ENCODE results near the gene TMEM37.

Gene TMEM37

GRCh38 chr2:119448427-119449141, 16.9 kb downstream of the TMEM37 start:
- H3K36me3 ChIP-seq = no peaks in the 10 kb centered on the region
- H3K4me1 ChIP-seq (ENCODE audit: control insufficient read depth in 1 of 2, insufficient read depth in 1 of 2, low read depth in 1 of 2, low read length in 1 of 2) = no peaks in the 10 kb centered on the region
- no peak overlapping the region for H3K4me3 ChIP-seq (ENCODE audit: low read depth in 1 of 2, low read length in 1 of 2)
- H3K27me3 ChIP-seq = peaks cover 33% of the 10 kb centered on the region
- no peak overlapping the region for H3K27ac ChIP-seq
- H3K9me3 ChIP-seq = no peaks in the 10 kb centered on the region
- TF ChIP-seq CTCF (IDR thresholded peaks at IDR 0.05) = no peak

GRCh38 chr2:119449521-119449920, 17.9 kb downstream of the TMEM37 start:
- Histone ChIP-seq H3K27me3 (peaks cover 43% of the 10 kb centered on the region), H3K4me3 (ENCODE audit: low read depth in 1 of 2, low read length in 1 of 2) (no peak overlapping the region), H3K27ac (no peak overlapping the region), H3K9me3 (no peaks in the 10 kb centered on the region), H3K4me1 (ENCODE audit: control insufficient read depth in 1 of 2, insufficient read depth in 1 of 2, low read depth in 1 of 2, low read length in 1 of 2) (no peaks in the 10 kb centered on the region), H3K36me3 (no peaks in the 10 kb centered on the region)
- TF ChIP-seq CTCF (IDR thresholded peaks at IDR 0.05) = no peak

GRCh38 chr2:119451336-119452050, 19.8 kb downstream of the TMEM37 start:
- Histone ChIP-seq H3K36me3 (no peaks in the 10 kb centered on the region), H3K9me3 (no peaks in the 10 kb centered on the region), H3K4me3 (ENCODE audit: low read depth in 1 of 2, low read length in 1 of 2) (no peak overlapping the region), H3K4me1 (ENCODE audit: control insufficient read depth in 1 of 2, insufficient read depth in 1 of 2, low read depth in 1 of 2, low read length in 1 of 2) (no peaks in the 10 kb centered on the region), H3K27me3 (peaks cover 55% of the 10 kb centered on the region), H3K27ac (no peak overlapping the region)
- no peak for TF ChIP-seq CTCF (IDR thresholded peaks at IDR 0.05)

GRCh38 chr2:119453972-119454593, 22.4 kb downstream of the TMEM37 start:
- H3K27ac ChIP-seq = no peak overlapping the region
- H3K27me3 ChIP-seq = peaks cover 42% of the 10 kb centered on the region
- no peaks in the 10 kb centered on the region for H3K36me3 ChIP-seq
- H3K9me3 ChIP-seq = no peaks in the 10 kb centered on the region
- no peaks in the 10 kb centered on the region for H3K4me1 ChIP-seq (ENCODE audit: control insufficient read depth in 1 of 2, insufficient read depth in 1 of 2, low read depth in 1 of 2, low read length in 1 of 2)
- no peak overlapping the region for H3K4me3 ChIP-seq (ENCODE audit: low read depth in 1 of 2, low read length in 1 of 2)
- no peak for TF ChIP-seq CTCF (IDR thresholded peaks at IDR 0.05)

- no peak overlapping the region for H3K4me3 ChIP-seq (ENCODE audit: low read depth in 1 of 2, low read length in 1 of 2)
Observed at GRCh38 chr2:119455066-119455718, 23.5 kb downstream of the TMEM37 start.

More at GRCh38 chr2:119455066-119455718, 23.5 kb downstream of the TMEM37 start:
- Histone ChIP-seq H3K9me3 (no peaks in the 10 kb centered on the region), H3K36me3 (no peaks in the 10 kb centered on the region), H3K27me3 (peaks cover 42% of the 10 kb centered on the region), H3K4me1 (ENCODE audit: control insufficient read depth in 1 of 2, insufficient read depth in 1 of 2, low read depth in 1 of 2, low read length in 1 of 2) (no peaks in the 10 kb centered on the region), H3K27ac (no peak overlapping the region)
- no peak for TF ChIP-seq CTCF (IDR thresholded peaks at IDR 0.05)
